HFF-Myc (cell line): ENCODE results near the gene CCDC86.

Experiments used
- DNase-seq: peaks from one replicate; pipeline ENCODE4 v3.0.0-alpha.2; 2011; ENCODE audit warnings: low read depth; ENCODE audit errors: extremely low read depth
- H3K4me3 ChIP-seq: replicated peaks from 2 replicates; pipeline ENCODE4 v1.5.1; 2011; ENCODE audit warnings: low read depth, mild to moderate bottlenecking, control low read depth, low read length
- TF ChIP-seq, protein P1 (sequence below): IDR thresholded peaks from 2 replicates; pipeline ENCODE4 v1.5.1; 2012; ENCODE audit warnings: mild to moderate bottlenecking, low read depth, low read length, control low read depth; ENCODE audit errors: missing control alignments

Gene CCDC86

DNA sequence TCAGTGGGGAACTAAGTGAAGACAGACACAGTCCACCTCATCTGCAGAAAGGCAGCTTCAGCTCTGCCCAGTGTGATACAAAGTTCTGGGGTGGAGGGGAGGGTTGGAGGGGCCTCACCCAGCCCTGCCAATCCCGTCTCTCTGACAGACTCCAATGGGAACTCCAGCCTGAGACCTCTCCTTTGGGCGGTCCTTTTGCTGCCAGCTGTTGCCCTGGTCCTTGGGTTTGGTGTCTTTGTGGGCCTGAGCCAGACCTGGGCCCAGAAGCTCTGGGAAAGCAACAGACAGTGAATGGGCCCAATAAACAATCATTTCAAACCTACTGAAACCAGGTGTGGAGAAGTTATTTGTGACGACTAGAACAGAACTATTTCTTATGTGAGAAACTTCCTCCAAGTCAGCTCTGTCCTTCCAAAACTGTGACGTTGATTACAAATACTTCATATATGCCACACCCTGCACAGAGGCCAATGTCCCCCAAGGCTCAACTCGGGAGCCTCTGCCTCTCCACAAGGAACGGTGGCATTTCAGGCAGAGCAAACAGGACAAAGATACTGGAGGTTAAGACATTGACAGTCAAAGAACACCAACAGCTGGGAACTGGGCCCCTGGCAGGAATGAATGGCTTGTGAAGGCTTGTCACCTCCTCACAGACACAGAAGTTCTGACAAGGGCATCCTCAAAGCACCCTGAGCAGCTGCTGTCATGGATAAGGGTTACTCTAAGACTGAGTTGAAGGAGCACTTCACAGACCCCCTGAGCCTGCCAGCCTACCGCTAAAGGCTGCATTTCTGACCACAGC is 33.7 kb downstream of the CCDC86 start:
- TF ChIP-seq, protein P1, sequence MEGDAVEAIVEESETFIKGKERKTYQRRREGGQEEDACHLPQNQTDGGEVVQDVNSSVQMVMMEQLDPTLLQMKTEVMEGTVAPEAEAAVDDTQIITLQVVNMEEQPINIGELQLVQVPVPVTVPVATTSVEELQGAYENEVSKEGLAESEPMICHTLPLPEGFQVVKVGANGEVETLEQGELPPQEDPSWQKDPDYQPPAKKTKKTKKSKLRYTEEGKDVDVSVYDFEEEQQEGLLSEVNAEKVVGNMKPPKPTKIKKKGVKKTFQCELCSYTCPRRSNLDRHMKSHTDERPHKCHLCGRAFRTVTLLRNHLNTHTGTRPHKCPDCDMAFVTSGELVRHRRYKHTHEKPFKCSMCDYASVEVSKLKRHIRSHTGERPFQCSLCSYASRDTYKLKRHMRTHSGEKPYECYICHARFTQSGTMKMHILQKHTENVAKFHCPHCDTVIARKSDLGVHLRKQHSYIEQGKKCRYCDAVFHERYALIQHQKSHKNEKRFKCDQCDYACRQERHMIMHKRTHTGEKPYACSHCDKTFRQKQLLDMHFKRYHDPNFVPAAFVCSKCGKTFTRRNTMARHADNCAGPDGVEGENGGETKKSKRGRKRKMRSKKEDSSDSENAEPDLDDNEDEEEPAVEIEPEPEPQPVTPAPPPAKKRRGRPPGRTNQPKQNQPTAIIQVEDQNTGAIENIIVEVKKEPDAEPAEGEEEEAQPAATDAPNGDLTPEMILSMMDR: no peak
- DNase-seq: no peak
- no peak overlapping the region for H3K4me3 ChIP-seq

- TF ChIP-seq, protein P1: no peak
- H3K4me3 ChIP-seq: no peak overlapping the region
- DNase-seq: no peak
Observed at GRCh38 chr11:60876168-60876485, 34.2 kb downstream of the CCDC86 start.

DNA sequence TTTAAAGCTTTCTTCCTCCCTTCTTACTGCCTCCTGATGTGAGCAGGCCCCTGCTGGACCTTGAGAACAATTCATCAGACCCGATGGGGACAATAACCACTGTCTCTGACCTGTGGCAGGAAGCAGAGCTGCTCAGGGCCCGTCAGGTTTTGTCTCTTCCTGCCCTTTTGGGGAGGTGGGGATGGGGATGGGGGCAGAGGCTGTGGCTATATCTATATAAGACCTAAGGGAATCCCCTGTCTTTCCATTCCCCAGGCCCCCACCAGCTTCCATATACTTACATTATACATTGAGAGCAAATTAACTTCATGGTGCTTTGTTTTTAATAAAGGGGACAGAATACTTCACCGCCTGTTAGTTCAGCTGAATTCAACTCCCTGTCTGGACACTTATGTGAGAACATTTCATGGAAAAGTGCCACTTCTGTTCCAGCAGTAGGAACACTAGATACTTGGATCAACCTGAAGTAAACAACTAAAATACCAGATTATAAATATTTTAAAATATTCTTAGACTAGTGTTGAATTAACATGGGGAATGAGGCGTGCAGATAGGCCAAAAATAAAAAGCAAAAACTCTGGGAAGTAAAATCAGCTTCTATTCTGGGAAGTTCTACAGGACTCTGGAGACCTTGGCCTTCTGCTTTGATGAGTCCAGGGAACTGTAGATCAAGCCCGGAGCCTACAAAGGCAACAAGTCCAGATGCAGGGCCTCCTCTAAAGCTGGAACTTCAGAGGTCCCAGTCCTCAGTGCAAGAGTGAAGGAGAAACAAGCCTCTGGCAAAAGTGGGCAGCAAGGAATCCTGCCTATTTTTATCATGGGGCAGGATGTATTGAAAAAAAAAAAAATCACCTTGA is 36.6 kb downstream of the CCDC86 start:
- H3K4me3 ChIP-seq: no peak overlapping the region
- TF ChIP-seq, protein P1: no peak
- DNase-seq: no peak

- no peak overlapping the region for H3K4me3 ChIP-seq
Observed at GRCh38 chr11:60879104-60879503, 37.2 kb downstream of the CCDC86 start.

DNA sequence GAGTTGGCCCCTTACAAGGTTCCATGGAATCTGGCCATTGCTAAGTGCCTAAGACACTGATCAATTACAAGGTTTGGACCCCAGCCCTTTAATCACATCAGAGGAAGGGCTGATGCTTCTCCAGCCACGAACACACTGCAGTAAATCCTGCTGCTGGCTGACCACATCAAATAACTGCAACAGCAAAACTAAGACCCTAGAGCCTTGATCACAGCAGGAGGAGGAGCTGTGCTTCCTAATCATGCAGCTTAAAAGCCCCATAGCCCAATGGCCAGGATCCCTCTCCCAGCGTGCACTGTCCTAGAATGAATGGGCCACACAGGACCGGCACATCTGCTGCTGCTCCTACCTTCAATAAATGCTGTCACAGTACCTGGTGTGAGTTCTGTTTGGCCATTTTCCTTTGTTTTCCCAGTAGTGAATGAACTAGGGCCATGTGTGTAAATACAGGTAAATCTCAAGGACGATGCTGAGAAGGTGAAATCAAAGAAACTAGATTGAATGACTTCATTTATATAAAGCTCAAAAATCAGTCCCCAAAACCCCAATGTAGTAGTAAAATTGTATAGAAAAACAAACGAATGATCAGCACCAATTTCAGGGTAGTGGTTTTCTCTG is 38.2 kb downstream of the CCDC86 start:
- no peak overlapping the region for H3K4me3 ChIP-seq
- TF ChIP-seq, protein P1: no peak
- no peak for DNase-seq

More at GRCh38 chr11:60879104-60879503, 37.2 kb downstream of the CCDC86 start:
- no peak for DNase-seq
- TF ChIP-seq, protein P1: no peak

GRCh38 chr11:60880643-60881282 is 38.9 kb downstream of the CCDC86 start:
- no peak for DNase-seq
- TF ChIP-seq, protein P1: no peak
- no peak overlapping the region for H3K4me3 ChIP-seq
